NB4 (cell line): ENCODE results near the gene NTN5.

Experiments used
- CTCF ChIP-seq: IDR thresholded peaks from one replicate; pipeline ENCODE4 v1.5.1; 2012; ENCODE audit warnings: low read depth, low read length
- MAX ChIP-seq: IDR thresholded peaks from 2 replicates; pipeline ENCODE4 v1.6.1; 2011; ENCODE audit warnings: low read depth, low read length

- TF ChIP-seq MAX (no peak), CTCF (no peak)
Measured at GRCh38 chr19:48695743-48696352, 23.0 kb upstream of the NTN5 start, which contains the start of gene FUT2.
